Type B pancreatic cell (in vitro differentiated cells): ENCODE measurements around the gene GATD1. TPM values are rescaled to one million over a fixed set of nuclear protein-coding genes. Genes with fewer than 3 reads are reported as not detected.

Experiments used
- DNase-seq: peaks from one replicate; pipeline ENCODE4 v3.0.0; 2021; ENCODE audit warnings: mixed read lengths; ENCODE audit not compliant: unreplicated experiment; ENCODE audit errors: extremely low spot score
- H3K27ac Mint-ChIP-seq: 2 replicates; pipeline ENCODE4 v1.8.0; 2021; ENCODE audit warnings: mild to moderate bottlenecking, mixed read lengths
- H3K27me3 Mint-ChIP-seq: 2 replicates; pipeline ENCODE4 v1.8.0; 2021; ENCODE audit warnings: mixed read lengths
- H3K36me3 Mint-ChIP-seq: 2 replicates; pipeline ENCODE4 v1.8.0; 2021; ENCODE audit warnings: mixed read lengths
- H3K4me1 Mint-ChIP-seq: one replicate; pipeline ENCODE4 v1.8.0; 2021; ENCODE audit warnings: mixed read lengths; ENCODE audit not compliant: unreplicated experiment
- H3K4me3 Mint-ChIP-seq: 2 replicates; pipeline ENCODE4 v1.8.0; 2021; ENCODE audit warnings: mild to moderate bottlenecking, mixed read lengths
- H3K9me3 Mint-ChIP-seq: 2 replicates; pipeline ENCODE4 v1.8.0; 2021; ENCODE audit warnings: mixed read lengths
- CTCF ChIP-seq: fragments of 200-600 bp; sonication (generic); conservative IDR thresholded peaks from 2 replicates; pipeline ENCODE4 v1.5.0; 2021; ENCODE audit warnings: antibody characterized with exemption, mild to moderate bottlenecking
- total RNA-seq: library from RNA; stranded (reverse); gene quantifications from 2 replicates; pipeline ENCODE4 v1.2.1, GENCODE V29; 2021; ENCODE audit warnings: low replicate concordance

The GATD1 gene
- total RNA-seq, 1 donor from 2014 or later, result 80.1 TPM

GRCh38 chr11:791658-792534, 14.6 kb upstream of the GATD1 start:
- Mint-ChIP-seq H3K4me3 (no peak overlapping the region), H3K36me3 (no peaks in the 10 kb centered on the region), H3K27me3 (no peaks in the 10 kb centered on the region), H3K27ac (no peak overlapping the region), H3K9me3 (no peaks in the 10 kb centered on the region), H3K4me1 (peaks cover 8% of the 10 kb centered on the region)
- DNase-seq, result no peak
- TF ChIP-seq CTCF, result no peak

- Mint-ChIP-seq H3K4me1 (peaks cover 1% of the 10 kb centered on the region), H3K4me3 (no peak overlapping the region), H3K9me3 (no peaks in the 10 kb centered on the region), H3K27me3 (no peaks in the 10 kb centered on the region), H3K36me3 (no peaks in the 10 kb centered on the region), H3K27ac (no peak overlapping the region)
- no peak for DNase-seq
- TF ChIP-seq CTCF, result no peak
Observed at GRCh38 chr11:790721-791564, 13.7 kb upstream of the GATD1 start.

GRCh38 chr11:789943-790342, 12.7 kb upstream of the GATD1 start, which contains the start of gene CEND1:
TSS of gene CEND1 (minus strand) at chr11:790090. CDS start at chr11:788576, 1,514 bp downstream.
- Mint-ChIP-seq H3K36me3 (no peaks in the 10 kb centered on the region), H3K4me1 (no peaks in the 10 kb centered on the region), H3K27ac (no peak within 1 kb of the TSS), H3K4me3 (no peak within 1 kb of the TSS), H3K9me3 (no peaks in the 10 kb centered on the region), H3K27me3 (no peaks in the 10 kb centered on the region)
- DNase-seq, result no peak
- no peak for TF ChIP-seq CTCF

GRCh38 chr11:788953-789940, 12.0 kb upstream of the GATD1 start:
- Mint-ChIP-seq H3K4me3 (no peak overlapping the region), H3K27ac (no peak overlapping the region), H3K4me1 (no peaks in the 10 kb centered on the region), H3K9me3 (no peaks in the 10 kb centered on the region), H3K27me3 (no peaks in the 10 kb centered on the region), H3K36me3 (no peaks in the 10 kb centered on the region)
- TF ChIP-seq CTCF, result no peak
- no peak for DNase-seq
